Hepatocyte (in vitro differentiated cells): Measurements from ENCODE around the gene NANOS3. TPM values are rescaled to one million over a fixed set of nuclear protein-coding genes. Genes with fewer than 3 reads are reported as not detected.

Source experiments
- DNase-seq: peaks from one replicate; pipeline ENCODE4 v3.0.0-alpha.2; 2016; ENCODE audit warnings: low spot score
- H2AFZ ChIP-seq: fragments of 200-600 bp; sonication (generic); 2 replicates; pipeline ENCODE4 v1.6.0; 2016; ENCODE audit warnings: antibody characterized with exemption, mild to moderate bottlenecking
- H3K27ac ChIP-seq: fragments of 200-600 bp; sonication (generic); 2 replicates; pipeline ENCODE4 v1.5.1; 2016; ENCODE audit warnings: mild to moderate bottlenecking
- H3K27me3 ChIP-seq: fragments of 200-600 bp; sonication (generic); 2 replicates; pipeline ENCODE4 v1.6.1; 2016
- H3K36me3 ChIP-seq: fragments of 200-600 bp; sonication (generic); replicated peaks from 2 replicates; pipeline ENCODE4 v1.5.1; 2016; ENCODE audit warnings: low read depth; ENCODE audit not compliant: insufficient read depth
- H3K4me1 ChIP-seq: fragments of 200-600 bp; sonication (generic); 2 replicates; pipeline ENCODE4 v1.5.1; 2016; ENCODE audit warnings: mild to moderate bottlenecking, moderate library complexity; ENCODE audit not compliant: insufficient read depth
- H3K4me2 ChIP-seq: fragments of 200-600 bp; sonication (generic); 2 replicates; pipeline ENCODE4 v1.6.0; 2016
- H3K4me3 ChIP-seq: fragments of 200-600 bp; sonication (generic); 2 replicates; pipeline ENCODE4 v1.5.1; 2016; ENCODE audit warnings: mild to moderate bottlenecking
- H3K79me2 ChIP-seq: fragments of 200-600 bp; sonication (generic); 2 replicates; pipeline ENCODE4 v1.6.0; 2017; ENCODE audit warnings: mild to moderate bottlenecking
- H3K9me2 ChIP-seq: fragments of 200-600 bp; sonication (generic); replicated peaks from 2 replicates; pipeline ENCODE4 v1.6.0; 2017; ENCODE audit warnings: mild to moderate bottlenecking; ENCODE audit not compliant: insufficient read depth
- H3K9me3 ChIP-seq: fragments of 200-600 bp; sonication (generic); 2 replicates; pipeline ENCODE4 v1.5.1; 2016; ENCODE audit warnings: low read depth, mild to moderate bottlenecking
- H4K20me1 ChIP-seq: fragments of 200-600 bp; sonication (generic); 2 replicates; pipeline ENCODE4 v1.6.0; 2016; ENCODE audit warnings: mild to moderate bottlenecking; ENCODE audit not compliant: insufficient read depth, poor library complexity, severe bottlenecking
- EZH2 ChIP-seq: fragments of 200-600 bp; sonication (generic); IDR thresholded peaks from 2 replicates; pipeline ENCODE4 v1.6.1; 2016; ENCODE audit warnings: antibody characterized with exemption, mild to moderate bottlenecking, borderline replicate concordance
- EZH2phosphoT487 ChIP-seq: fragments of 200-600 bp; sonication (generic); IDR thresholded peaks from one replicate; pipeline ENCODE4 v1.6.1; 2018; ENCODE audit warnings: antibody characterized with exemption, mild to moderate bottlenecking, low read depth, moderate library complexity; ENCODE audit not compliant: unreplicated experiment, severe bottlenecking
- WGBS: methylation state at CpG from one replicate; pipeline ENCODE4 v1.1.6; 2016; ENCODE audit warnings: low lambda C conversion rate; ENCODE audit errors: missing lambda C conversion rate; 5-methylcytosine and 5-hydroxymethylcytosine counted together
- polyA plus RNA-seq: library from polyadenylated mRNA; unstranded; fragments of >200 nt; fragmentation: Nextera tagmentation; extraction: Ambion mirVana; gene quantifications from 2 replicates; pipeline ENCODE4 v1.2.1, GENCODE V29; 2016
- total RNA-seq: library from RNA; depleted of rRNA; stranded (reverse); fragments of >200 nt; gene quantifications from 2 replicates; pipeline ENCODE4 v1.2.3, GENCODE V29; 2014
- TF ChIP-seq, protein P1 (sequence below): fragments of 200-600 bp; sonication (generic); IDR thresholded peaks from 2 replicates; pipeline ENCODE4 v1.5.1; 2016; ENCODE audit warnings: antibody characterized with exemption, mild to moderate bottlenecking; ENCODE audit not compliant: poor library complexity

NANOS3 gene
- total RNA-seq (0.60 TPM in 1 of 2 replicates, not detected in the other), polyA plus RNA-seq (2.1 and 4.0 TPM in 2 replicates)

DNA sequence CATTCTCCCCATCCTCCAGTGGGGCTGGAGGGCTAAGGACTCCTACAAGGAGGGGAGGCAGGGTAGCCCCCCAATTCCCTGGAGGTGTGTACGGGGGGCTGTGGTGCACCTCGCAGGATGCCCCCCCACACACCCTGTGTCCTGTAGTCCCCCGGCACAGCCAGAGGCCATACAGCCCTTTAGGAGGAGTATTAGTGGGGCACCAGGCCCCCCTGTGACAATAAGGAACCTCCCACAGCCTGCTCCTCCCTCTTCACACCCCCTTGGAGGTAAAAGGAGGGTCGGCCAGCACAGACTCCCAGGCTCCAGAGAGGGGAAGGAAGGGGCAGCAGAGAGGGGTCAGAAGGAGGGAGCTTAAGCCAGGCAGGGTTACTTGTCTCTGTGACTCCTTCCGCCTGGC is at the start of gene NANOS3:
NANOS3 (plus strand) TSS at position 301 of the 400 bp plus-strand sequence. CDS start 115 bp downstream, outside the sequence.
- no peaks in the 10 kb centered on the region for H3K9me2 ChIP-seq
- H3K4me1 ChIP-seq, result peaks cover 20% of the 10 kb centered on the region
- H4K20me1 ChIP-seq, result no peaks in the 10 kb centered on the region
- no peak for DNase-seq
- no peak within 1 kb of the TSS for H3K27ac ChIP-seq
- H3K27me3 ChIP-seq, result no peaks in the 10 kb centered on the region
- H3K4me3 ChIP-seq, result no peak within 1 kb of the TSS
- no peaks in the 10 kb centered on the region for H3K9me3 ChIP-seq
- 72% methylated on average over 5 of the region's 5 CpGs for WGBS
- H3K79me2 ChIP-seq, result no peaks in the 10 kb centered on the region
- TF ChIP-seq EZH2 (no peak), EZH2phosphoT487 (no peak)
- TF ChIP-seq, protein P1, sequence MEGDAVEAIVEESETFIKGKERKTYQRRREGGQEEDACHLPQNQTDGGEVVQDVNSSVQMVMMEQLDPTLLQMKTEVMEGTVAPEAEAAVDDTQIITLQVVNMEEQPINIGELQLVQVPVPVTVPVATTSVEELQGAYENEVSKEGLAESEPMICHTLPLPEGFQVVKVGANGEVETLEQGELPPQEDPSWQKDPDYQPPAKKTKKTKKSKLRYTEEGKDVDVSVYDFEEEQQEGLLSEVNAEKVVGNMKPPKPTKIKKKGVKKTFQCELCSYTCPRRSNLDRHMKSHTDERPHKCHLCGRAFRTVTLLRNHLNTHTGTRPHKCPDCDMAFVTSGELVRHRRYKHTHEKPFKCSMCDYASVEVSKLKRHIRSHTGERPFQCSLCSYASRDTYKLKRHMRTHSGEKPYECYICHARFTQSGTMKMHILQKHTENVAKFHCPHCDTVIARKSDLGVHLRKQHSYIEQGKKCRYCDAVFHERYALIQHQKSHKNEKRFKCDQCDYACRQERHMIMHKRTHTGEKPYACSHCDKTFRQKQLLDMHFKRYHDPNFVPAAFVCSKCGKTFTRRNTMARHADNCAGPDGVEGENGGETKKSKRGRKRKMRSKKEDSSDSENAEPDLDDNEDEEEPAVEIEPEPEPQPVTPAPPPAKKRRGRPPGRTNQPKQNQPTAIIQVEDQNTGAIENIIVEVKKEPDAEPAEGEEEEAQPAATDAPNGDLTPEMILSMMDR, result no peak
- H3K4me2 ChIP-seq, result no peak within 1 kb of the TSS
- H2AFZ ChIP-seq, result no peak within 1 kb of the TSS
- H3K36me3 ChIP-seq, result no peaks in the 10 kb centered on the region

DNA sequence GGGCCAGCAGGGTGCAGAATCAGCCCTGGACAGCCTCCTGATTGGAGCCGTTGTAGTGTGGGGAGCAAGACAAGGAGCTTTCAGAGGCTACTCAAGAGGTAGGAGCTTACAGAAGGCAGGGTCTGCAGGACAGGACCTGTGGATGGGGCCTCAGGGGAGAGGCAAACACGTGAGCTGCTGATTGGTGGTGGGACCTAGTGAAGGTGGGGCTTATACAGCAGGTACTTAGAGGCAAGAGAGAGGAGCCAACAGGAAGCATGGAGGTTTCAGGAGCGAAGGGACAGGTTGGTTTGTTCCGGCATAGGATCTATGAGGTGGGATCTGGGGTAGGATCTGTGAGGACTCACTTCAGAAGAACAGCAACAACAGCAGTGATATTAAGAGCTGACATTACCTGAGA is 49.3 kb upstream of the NANOS3 start:
- WGBS, result 75% methylated on average over 4 of the region's 4 CpGs
- no peak overlapping the region for H3K4me2 ChIP-seq
- H3K4me3 ChIP-seq, result no peak overlapping the region
- TF ChIP-seq EZH2 (no peak), EZH2phosphoT487 (no peak)
- no peak overlapping the region for H2AFZ ChIP-seq
- no peaks in the 10 kb centered on the region for H3K9me2 ChIP-seq
- no peaks in the 10 kb centered on the region for H3K4me1 ChIP-seq
- peaks cover 2% of the 10 kb centered on the region for H3K79me2 ChIP-seq
- no peaks in the 10 kb centered on the region for H3K27me3 ChIP-seq
- H3K9me3 ChIP-seq, result no peaks in the 10 kb centered on the region
- no peaks in the 10 kb centered on the region for H4K20me1 ChIP-seq
- no peak for DNase-seq
- H3K27ac ChIP-seq, result no peak overlapping the region
- H3K36me3 ChIP-seq, result no peaks in the 10 kb centered on the region

DNA sequence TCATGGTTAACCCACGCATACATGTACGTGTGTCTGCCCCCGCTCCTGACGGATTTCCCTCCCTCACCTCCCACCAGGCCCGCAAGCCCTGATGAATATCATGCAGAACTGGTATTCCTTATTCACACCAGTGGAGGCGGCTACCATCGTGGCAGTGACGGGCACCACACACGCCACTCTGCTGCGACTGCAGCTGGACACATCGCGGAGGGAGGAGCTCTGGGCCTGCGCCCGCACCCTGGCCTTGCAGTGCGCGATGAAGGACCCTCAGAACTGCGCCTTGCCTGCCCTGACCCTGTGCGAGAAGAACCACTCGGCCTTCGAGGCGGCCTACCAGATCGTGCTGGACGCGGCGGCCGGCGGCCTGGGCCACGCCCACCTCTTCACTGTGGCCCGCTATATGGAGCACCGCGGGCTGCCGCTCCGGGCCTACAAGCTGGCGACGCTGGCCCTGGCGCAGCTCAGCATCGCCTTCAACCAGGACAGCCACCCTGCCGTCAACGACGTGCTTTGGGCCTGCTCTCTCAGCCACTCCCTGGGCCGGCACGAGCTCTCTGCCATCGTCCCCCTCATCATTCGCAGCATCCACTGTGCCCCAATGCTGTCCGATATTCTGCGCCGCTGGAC is 46.7 kb upstream of the NANOS3 start:
- peaks cover 5% of the 10 kb centered on the region for H3K79me2 ChIP-seq
- no peaks in the 10 kb centered on the region for H3K9me3 ChIP-seq
- no peaks in the 10 kb centered on the region for H3K27me3 ChIP-seq
- DNase-seq, result no peak
- no peak overlapping the region for H2AFZ ChIP-seq
- no peak overlapping the region for H3K4me3 ChIP-seq
- WGBS, result 97% methylated on average over 46 of the region's 47 CpGs
- no peaks in the 10 kb centered on the region for H3K36me3 ChIP-seq
- no peak overlapping the region for H3K4me2 ChIP-seq
- H4K20me1 ChIP-seq, result peaks cover 13% of the 10 kb centered on the region
- peaks cover 6% of the 10 kb centered on the region for H3K4me1 ChIP-seq
- H3K27ac ChIP-seq, result no peak overlapping the region
- no peaks in the 10 kb centered on the region for H3K9me2 ChIP-seq
- TF ChIP-seq EZH2phosphoT487, result no peak
- no peak for TF ChIP-seq EZH2
- TF ChIP-seq, protein P1, result no peak

DNA sequence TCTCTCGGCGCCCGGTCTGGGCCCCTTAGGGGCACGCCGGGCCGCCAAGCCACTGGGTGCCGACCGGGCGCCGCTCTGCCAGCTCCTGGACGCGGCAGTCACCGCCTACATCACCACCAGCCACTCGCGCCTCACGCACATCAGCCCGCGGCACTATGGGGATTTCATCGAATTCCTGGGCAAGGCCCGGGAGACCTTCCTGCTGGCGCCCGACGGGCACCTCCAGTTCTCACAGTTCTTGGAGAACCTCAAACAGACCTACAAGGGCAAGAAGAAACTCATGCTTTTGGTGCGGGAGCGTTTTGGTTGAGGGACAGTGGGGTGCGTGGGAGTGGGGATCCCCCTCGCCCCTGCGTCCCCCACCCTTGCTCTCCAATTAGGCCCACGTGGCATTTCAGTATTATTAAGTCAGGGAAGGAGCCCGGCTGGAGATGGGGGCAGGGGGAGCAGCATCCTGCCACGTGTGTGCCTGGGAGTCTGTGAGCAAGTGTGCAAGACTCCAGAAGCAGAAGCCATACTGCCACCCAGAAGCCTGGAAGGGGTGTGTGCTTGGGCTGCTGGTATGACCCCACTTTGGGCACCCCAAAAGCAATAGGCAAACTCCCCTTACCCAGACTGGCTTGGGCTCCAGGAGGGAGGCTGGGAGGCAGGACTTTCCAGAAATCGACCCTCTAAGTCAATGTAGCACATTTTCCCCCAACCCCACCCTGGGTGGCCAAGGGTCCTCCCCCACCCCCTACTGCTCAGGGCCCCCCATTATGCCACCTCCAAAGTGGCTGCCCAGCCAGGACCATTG is 46.0 kb upstream of the NANOS3 start:
- H4K20me1 ChIP-seq, result peaks cover 20% of the 10 kb centered on the region
- no peaks in the 10 kb centered on the region for H3K9me2 ChIP-seq
- H3K4me2 ChIP-seq, result no peak overlapping the region
- TF ChIP-seq, protein P1, result no peak
- no peak for TF ChIP-seq EZH2phosphoT487
- no peak for TF ChIP-seq EZH2
- peaks cover 6% of the 10 kb centered on the region for H3K4me1 ChIP-seq
- no peaks in the 10 kb centered on the region for H3K9me3 ChIP-seq
- no peak for DNase-seq
- no peak overlapping the region for H3K4me3 ChIP-seq
- no peak overlapping the region for H2AFZ ChIP-seq
- H3K27ac ChIP-seq, result no peak overlapping the region
- WGBS, result 95% methylated on average over 32 of the region's 32 CpGs
- no peaks in the 10 kb centered on the region for H3K36me3 ChIP-seq
- peaks cover 5% of the 10 kb centered on the region for H3K79me2 ChIP-seq
- no peaks in the 10 kb centered on the region for H3K27me3 ChIP-seq
